Activated CD4-positive, alpha-beta T cell treated with anti-CD3 and anti-CD28 coated beads for 36 hours (primary cell): ENCODE measurements around the gene CYB561. TPM values are rescaled to one million over a fixed set of nuclear protein-coding genes. Genes with fewer than 3 reads are reported as not detected.
A peak's percentile ranks its signal among the peaks of the same experiment; 100 is the strongest.

ENCODE experiments used
- ATAC-seq: fragments of 200-7000 bp; cut with Tn5 transposase; one replicate; pipeline ENCODE4 v1.10.0; 2021; ENCODE audit warnings: mild to moderate bottlenecking, moderate library complexity
- CTCF ChIA-PET: fragments of 350-600 bp; sonication (Branson Sonifier 250); formaldehyde crosslinking; loops from one replicate; lab custom pipeline; 2021; ENCODE audit warnings: antibody characterized with exemption; lab: Charles Lee
- POLR2A ChIA-PET: fragments of 350-600 bp; sonication (Branson Sonifier 250); formaldehyde crosslinking; loops from one replicate; lab custom pipeline; 2021; ENCODE audit warnings: antibody characterized with exemption, inconsistent platforms; lab: Charles Lee
- DNase-seq: peaks from one replicate; pipeline ENCODE4 v3.0.0-alpha.2; 2020
- H3K27ac Mint-ChIP-seq: one replicate; pipeline ENCODE4 v1.8.0; 2021; ENCODE audit warnings: mixed read lengths
- H3K27me3 Mint-ChIP-seq: one replicate; pipeline ENCODE4 v1.8.0; 2021; ENCODE audit warnings: mixed read lengths
- H3K36me3 Mint-ChIP-seq: one replicate; pipeline ENCODE4 v1.8.0; 2021; ENCODE audit warnings: low read depth, mixed read lengths
- H3K4me1 Mint-ChIP-seq: one replicate; pipeline ENCODE4 v1.8.0; 2021; ENCODE audit warnings: mixed read lengths
- H3K4me3 Mint-ChIP-seq: one replicate; pipeline ENCODE4 v1.8.0; 2021; ENCODE audit warnings: mild to moderate bottlenecking, moderate library complexity, mixed read lengths
- H3K9me3 Mint-ChIP-seq: one replicate; pipeline ENCODE4 v1.8.0; 2021; ENCODE audit warnings: low read depth, mixed read lengths
- intact Hi-C, 2 experiments: fragments of 100-400 bp; cut with DNase I in 1 of 2; cut with micrococcal nuclease in 1 of 2; formaldehyde crosslinking; loops; one replicate each; pipeline versions ENCODE4 v1.14.2 to v1.15.1; 2022 to 2024; cut with DNase I, micrococcal nuclease
- total RNA-seq, 2 experiments: library from RNA; stranded (reverse); gene quantifications; one replicate each; pipeline ENCODE4 v1.2.3, GENCODE V29; 2021

The CYB561 gene
- total RNA-seq, 2 experiments from 2014 or later = 2.5 to 3.0 TPM

- no peak overlapping the region for H3K4me3 Mint-ChIP-seq
- ATAC-seq (peak; percentile 80), DNase-seq (peak; percentile 81)
- peaks cover 8% of the 10 kb centered on the region for H3K4me1 Mint-ChIP-seq
- H3K36me3 Mint-ChIP-seq = no peaks in the 10 kb centered on the region
- no peaks in the 10 kb centered on the region for H3K27me3 Mint-ChIP-seq
- intact Hi-C loops = loop anchor here (1.0 to 10.0 kb wide), 10 partner anchors 205 to 984 kb away; partner anchors contain the start of gene METTL2A (in 1 of the 2)
- H3K9me3 Mint-ChIP-seq = no peaks in the 10 kb centered on the region
- POLR2A ChIA-PET = no interaction called here
- peak overlapping the region; percentile 39 for H3K27ac Mint-ChIP-seq
- CTCF ChIA-PET = interaction anchor here (0.5 to 4.1 kb wide), 69 partner anchors 9 to 1431 kb away, joined by 3 to 40 read pairs (median 4); no protein-coding TSS in a partner anchor
Measured at GRCh38 chr17:63406689-63407330, 39.3 kb downstream of the CYB561 start.

- no peaks in the 10 kb centered on the region for H3K36me3 Mint-ChIP-seq
- ChIA-PET CTCF (interaction anchor here (0.6 to 4.1 kb wide), 30 partner anchors 9 to 681 kb away, joined by 3 to 40 read pairs (median 4); no protein-coding TSS in a partner anchor), POLR2A (no interaction called here)
- H3K27me3 Mint-ChIP-seq = no peaks in the 10 kb centered on the region
- peaks cover 8% of the 10 kb centered on the region for H3K4me1 Mint-ChIP-seq
- peak overlapping the region; percentile 44 for H3K27ac Mint-ChIP-seq
- intact Hi-C loops = loop anchor here (1.0 to 10.0 kb wide), 10 partner anchors 206 to 983 kb away; partner anchors contain the start of gene METTL2A (in 1 of the 2)
- DNase-seq (no peak), ATAC-seq (peak; percentile 89)
- no peaks in the 10 kb centered on the region for H3K9me3 Mint-ChIP-seq
- no peak overlapping the region for H3K4me3 Mint-ChIP-seq
Measured at GRCh38 chr17:63405741-63406261, 40.3 kb downstream of the CYB561 start.

GRCh38 chr17:63405020-63405419 lies 41.1 kb downstream of the CYB561 start:
- no peak overlapping the region for H3K4me3 Mint-ChIP-seq
- H3K27me3 Mint-ChIP-seq = no peaks in the 10 kb centered on the region
- ChIA-PET CTCF (interaction anchor here (0.6 to 1.7 kb wide), 5 partner anchors 24 to 733 kb away, joined by 3 to 5 read pairs (median 3); no protein-coding TSS in a partner anchor), POLR2A (no interaction called here)
- peaks cover 8% of the 10 kb centered on the region for H3K4me1 Mint-ChIP-seq
- H3K9me3 Mint-ChIP-seq = no peaks in the 10 kb centered on the region
- H3K27ac Mint-ChIP-seq = no peak overlapping the region
- ATAC-seq (no peak), DNase-seq (no peak)
- no peaks in the 10 kb centered on the region for H3K36me3 Mint-ChIP-seq
- intact Hi-C loops = loop anchor here (5.0 to 10.0 kb wide), 2 partner anchors 703 to 850 kb away; no protein-coding TSS in a partner anchor

GRCh38 chr17:63402431-63403212 lies 43.5 kb downstream of the CYB561 start:
- POLR2A ChIA-PET = no interaction called here
- Mint-ChIP-seq H3K4me3 (no peak overlapping the region), H3K27ac (no peak overlapping the region), H3K9me3 (no peaks in the 10 kb centered on the region), H3K27me3 (no peaks in the 10 kb centered on the region), H3K4me1 (peaks cover 8% of the 10 kb centered on the region), H3K36me3 (no peaks in the 10 kb centered on the region)
- ATAC-seq (no peak), DNase-seq (no peak)
- CTCF ChIA-PET = interaction anchor here (0.6 to 1.3 kb wide), 4 partner anchors 17 to 1904 kb away, joined by 3 read pairs; no protein-coding TSS in a partner anchor
- intact Hi-C loops = loop anchor here in 1 of 2 experiments (10.0 kb wide), 1 partner anchor 848 kb away; no protein-coding TSS in a partner anchor

GRCh38 chr17:63399856-63400255 lies 46.2 kb downstream of the CYB561 start:
- no peak overlapping the region for H3K4me3 Mint-ChIP-seq
- no peak for DNase-seq
- no peaks in the 10 kb centered on the region for H3K9me3 Mint-ChIP-seq
- ChIA-PET CTCF (no interaction called here), POLR2A (no interaction called here)
- no peak overlapping the region for H3K27ac Mint-ChIP-seq
- H3K36me3 Mint-ChIP-seq = no peaks in the 10 kb centered on the region
- H3K27me3 Mint-ChIP-seq = no peaks in the 10 kb centered on the region
- intact Hi-C loops = loop anchor here in 1 of 2 experiments (10.0 kb wide), 1 partner anchor 845 kb away; no protein-coding TSS in a partner anchor
- no peaks in the 10 kb centered on the region for H3K4me1 Mint-ChIP-seq
- ATAC-seq = no peak

- DNase-seq (no peak), ATAC-seq (no peak)
- H3K4me3 Mint-ChIP-seq = no peak overlapping the region
- H3K36me3 Mint-ChIP-seq = no peaks in the 10 kb centered on the region
- intact Hi-C loops = no loop called here
- no peaks in the 10 kb centered on the region for H3K27me3 Mint-ChIP-seq
- ChIA-PET CTCF (no interaction called here), POLR2A (no interaction called here)
- H3K4me1 Mint-ChIP-seq = no peaks in the 10 kb centered on the region
- no peaks in the 10 kb centered on the region for H3K9me3 Mint-ChIP-seq
- no peak overlapping the region for H3K27ac Mint-ChIP-seq
Measured at GRCh38 chr17:63399316-63399715, 46.8 kb downstream of the CYB561 start.

- no peak overlapping the region for H3K27ac Mint-ChIP-seq
- ATAC-seq (no peak), DNase-seq (no peak)
- intact Hi-C loops = no loop called here
- no peaks in the 10 kb centered on the region for H3K27me3 Mint-ChIP-seq
- ChIA-PET POLR2A (no interaction called here), CTCF (no interaction called here)
- H3K4me1 Mint-ChIP-seq = no peaks in the 10 kb centered on the region
- H3K4me3 Mint-ChIP-seq = no peak overlapping the region
- no peaks in the 10 kb centered on the region for H3K9me3 Mint-ChIP-seq
- no peaks in the 10 kb centered on the region for H3K36me3 Mint-ChIP-seq
Measured at GRCh38 chr17:63398680-63399079, 47.4 kb downstream of the CYB561 start.

- ChIA-PET CTCF (interaction anchor here (0.7 to 1.4 kb wide), 2 partner anchors 12 to 14 kb away, joined by 5 to 7 read pairs; no protein-coding TSS in a partner anchor), POLR2A (no interaction called here)
- intact Hi-C loops = no loop called here
- Mint-ChIP-seq H3K36me3 (no peaks in the 10 kb centered on the region), H3K4me3 (no peak overlapping the region), H3K27ac (no peak overlapping the region), H3K9me3 (no peaks in the 10 kb centered on the region), H3K4me1 (no peaks in the 10 kb centered on the region), H3K27me3 (no peaks in the 10 kb centered on the region)
- DNase-seq (no peak), ATAC-seq (peak; percentile 30)
Measured at GRCh38 chr17:63395075-63395805, 50.9 kb downstream of the CYB561 start.

- H3K9me3 Mint-ChIP-seq = no peaks in the 10 kb centered on the region
- DNase-seq = no peak
- H3K4me1 Mint-ChIP-seq = no peaks in the 10 kb centered on the region
- no peak for ATAC-seq
- no peaks in the 10 kb centered on the region for H3K27me3 Mint-ChIP-seq
- H3K4me3 Mint-ChIP-seq = no peak overlapping the region
- POLR2A ChIA-PET = no interaction called here
- no peak overlapping the region for H3K27ac Mint-ChIP-seq
- no peaks in the 10 kb centered on the region for H3K36me3 Mint-ChIP-seq
- CTCF ChIA-PET = interaction anchor here (3.0 kb wide), 1 partner anchor 16 kb away, joined by 13 read pairs; no protein-coding TSS in a partner anchor
- intact Hi-C loops = no loop called here
Measured at GRCh38 chr17:63390090-63390489, 56.0 kb downstream of the CYB561 start.

GRCh38 chr17:63387656-63388340 lies 58.3 kb downstream of the CYB561 start:
- H3K36me3 Mint-ChIP-seq = no peaks in the 10 kb centered on the region
- H3K4me1 Mint-ChIP-seq = no peaks in the 10 kb centered on the region
- intact Hi-C loops = no loop called here
- no peak overlapping the region for H3K27ac Mint-ChIP-seq
- no peak for ATAC-seq
- POLR2A ChIA-PET = no interaction called here
- DNase-seq = no peak
- CTCF ChIA-PET = no interaction called here
- H3K9me3 Mint-ChIP-seq = no peaks in the 10 kb centered on the region
- no peaks in the 10 kb centered on the region for H3K27me3 Mint-ChIP-seq
- H3K4me3 Mint-ChIP-seq = no peak overlapping the region
